A549 treated with RU486 at 1 μM for 4 hours (cell line): ENCODE results near the gene PARD6B. TPM values are rescaled to one million over a fixed set of nuclear protein-coding genes. Genes with fewer than 3 reads are reported as not detected.

ENCODE experiments used
- total RNA-seq: library from RNA; stranded (reverse); fragments of 200-300 nt; extraction: Qiagen RNA extraction; gene quantifications from 5 replicates; pipeline ENCODE4 v1.2.3, GENCODE V29; 2022; ENCODE audit warnings: low read depth

Gene PARD6B, protein sequence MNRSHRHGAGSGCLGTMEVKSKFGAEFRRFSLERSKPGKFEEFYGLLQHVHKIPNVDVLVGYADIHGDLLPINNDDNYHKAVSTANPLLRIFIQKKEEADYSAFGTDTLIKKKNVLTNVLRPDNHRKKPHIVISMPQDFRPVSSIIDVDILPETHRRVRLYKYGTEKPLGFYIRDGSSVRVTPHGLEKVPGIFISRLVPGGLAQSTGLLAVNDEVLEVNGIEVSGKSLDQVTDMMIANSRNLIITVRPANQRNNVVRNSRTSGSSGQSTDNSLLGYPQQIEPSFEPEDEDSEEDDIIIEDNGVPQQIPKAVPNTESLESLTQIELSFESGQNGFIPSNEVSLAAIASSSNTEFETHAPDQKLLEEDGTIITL
- 1.6 to 3.1 TPM (median 2.4 TPM) in 5 replicates for total RNA-seq

DNA sequence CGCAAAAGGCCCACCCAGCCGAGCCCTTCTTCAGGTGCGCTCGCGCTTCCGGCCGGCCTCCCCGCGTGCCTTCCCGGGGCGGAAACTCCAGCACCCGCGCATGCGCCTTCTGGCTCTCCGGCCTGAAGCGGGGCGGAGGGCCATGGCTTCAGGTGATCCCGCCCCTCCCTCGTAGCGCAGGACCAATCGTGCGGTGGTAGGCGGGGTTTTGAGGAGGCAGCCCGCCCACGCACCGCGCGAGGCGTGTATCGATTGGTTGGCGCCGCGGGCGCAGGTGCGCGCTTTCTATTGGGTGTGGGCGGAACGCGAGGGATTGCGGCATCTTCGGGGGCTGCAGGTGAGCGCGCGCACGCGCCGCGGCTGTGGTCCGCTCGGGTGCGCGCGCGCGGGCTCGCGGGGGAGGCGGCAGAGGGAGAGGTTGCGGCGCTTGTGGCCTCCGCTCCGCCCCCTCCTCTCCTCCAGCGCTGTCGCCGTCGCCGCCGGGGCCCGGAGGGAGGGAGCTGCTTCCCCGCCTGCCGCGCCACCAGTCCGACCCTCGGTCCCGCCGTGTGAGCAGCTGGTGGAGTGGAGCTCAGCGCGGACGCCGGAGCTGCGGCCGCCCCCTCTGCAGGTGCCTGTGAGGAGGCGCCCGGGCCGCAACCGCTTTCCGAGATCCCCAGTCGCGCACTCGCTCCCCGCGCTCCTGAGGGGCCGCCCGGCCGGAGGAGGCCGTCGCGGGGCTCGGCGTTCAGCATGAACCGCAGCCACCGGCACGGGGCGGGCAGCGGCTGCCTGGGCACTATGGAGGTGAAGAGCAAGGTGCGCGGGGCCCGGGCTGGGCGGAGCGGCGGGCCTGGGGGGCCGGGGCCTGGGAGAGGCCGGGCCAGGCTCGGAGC is at the start of gene PARD6B:
Gene PARD6B, plus strand, starts transcription at position 526 of the 875 bp plus-strand sequence. Its CDS starts 207 bp downstream, at position 733.

DNA sequence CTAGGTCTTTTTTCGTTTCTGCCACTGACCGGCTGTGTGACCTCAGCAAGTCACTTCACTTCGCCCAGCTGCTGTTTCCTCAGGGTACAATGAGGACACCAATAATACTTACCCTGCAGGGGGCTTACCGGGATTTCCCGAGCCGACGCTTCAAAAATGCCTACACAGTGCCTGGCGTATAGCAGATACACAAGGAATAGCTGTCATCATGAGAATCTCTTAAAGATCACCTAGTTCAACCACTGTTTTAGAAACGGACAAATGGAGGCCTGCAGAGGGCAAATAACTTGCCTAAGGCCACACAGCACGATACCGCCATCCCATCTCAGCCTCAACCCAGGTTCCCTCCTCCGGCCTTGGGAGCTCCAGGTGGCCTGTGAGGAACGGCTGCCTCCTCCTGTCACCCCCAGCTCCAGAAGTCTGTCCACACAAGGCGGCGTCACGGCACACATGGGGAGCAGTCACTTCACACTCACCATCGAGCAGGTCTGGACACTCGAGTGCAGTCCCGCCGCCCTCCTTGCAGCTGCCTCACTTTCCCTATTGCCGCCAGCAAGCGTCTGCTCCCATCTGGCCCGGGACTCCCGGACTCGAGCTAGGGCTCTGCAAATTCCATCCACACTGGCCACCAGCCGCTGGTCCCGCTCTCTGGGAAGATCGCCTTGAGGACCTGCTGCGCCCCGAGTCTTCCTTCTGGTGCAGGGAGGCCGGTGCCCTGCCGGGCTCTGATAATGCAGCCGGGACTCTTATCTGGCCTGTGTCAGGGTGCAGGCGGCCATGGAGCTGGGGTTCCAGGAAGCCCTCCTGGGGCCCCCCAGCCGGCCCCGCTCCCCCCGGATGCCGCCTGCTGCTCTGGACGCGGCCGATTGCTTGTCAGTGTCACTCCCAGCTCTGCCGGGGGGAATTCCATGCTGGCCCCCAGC is 40.5 kb upstream of the PARD6B start, which contains the start of gene RIPOR3:
Gene RIPOR3, minus strand, starts transcription at position 893 of the 923 bp plus-strand sequence. Its CDS starts 414 bp downstream, at position 479.

DNA sequence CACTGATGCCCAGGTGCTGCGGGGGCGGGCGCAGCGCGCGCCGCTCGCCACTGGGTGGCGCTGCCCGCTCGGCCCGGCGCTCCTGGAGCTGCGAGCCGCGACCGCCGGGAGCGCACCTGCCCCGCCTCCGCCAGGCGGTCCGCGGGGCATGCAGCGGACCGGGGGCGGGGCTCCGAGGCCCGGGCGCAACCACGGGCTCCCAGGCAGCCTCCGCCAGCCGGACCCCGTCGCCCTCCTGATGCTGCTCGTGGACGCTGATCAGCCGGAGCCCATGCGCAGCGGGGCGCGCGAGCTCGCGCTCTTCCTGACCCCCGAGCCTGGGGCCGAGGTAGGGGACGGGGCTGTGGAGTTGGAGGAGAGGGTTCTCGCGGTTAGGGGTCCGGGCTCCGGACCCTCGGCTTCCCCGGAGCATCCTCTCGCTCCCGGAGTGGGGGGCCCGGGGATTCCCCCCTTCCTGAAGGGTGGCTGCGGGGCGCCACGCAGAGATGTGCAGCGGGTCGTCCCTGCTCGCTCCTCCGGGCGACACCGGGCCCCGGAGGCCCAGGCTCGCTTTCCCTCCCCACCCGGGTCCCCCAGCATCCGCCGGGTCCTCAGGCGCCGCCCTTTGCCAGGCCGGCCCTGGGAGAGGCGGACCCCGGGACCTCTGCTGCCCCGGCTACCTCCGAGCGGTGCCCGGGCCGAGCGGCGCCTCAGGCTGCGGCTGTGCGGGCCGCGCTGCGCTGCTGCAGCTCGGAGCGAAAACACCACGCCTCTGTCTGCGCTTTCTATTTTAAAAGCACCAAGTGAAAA is 63.7 kb downstream of the PARD6B start, which contains the start of gene BCAS4:
Gene BCAS4, plus strand, starts transcription at position 216 of the 789 bp plus-strand sequence. Its CDS starts 23 bp downstream, at position 239.

Other genes starting within 250 kb of the PARD6B start
- gene PTPN1, start 221.2 kb upstream of the PARD6B start, total RNA-seq: 31.8 to 38.3 TPM (median 37.4 TPM) in 5 replicates
- 0.05 to 0.10 TPM (median 0.06 TPM) in 3 of 5 replicates, not detected in the others for gene RIPOR3, start 40.0 kb upstream of the PARD6B start, total RNA-seq
- 28.7 to 33.6 TPM (median 31.2 TPM) in 5 replicates for gene BCAS4, start 63.5 kb downstream of the PARD6B start, total RNA-seq
- 41.2 to 51.1 TPM (median 43.7 TPM) in 5 replicates for gene ADNP, start 199.9 kb downstream of the PARD6B start, total RNA-seq
- 57.9 to 107 TPM (median 75.7 TPM) in 5 replicates for gene DPM1, start 227.0 kb downstream of the PARD6B start, total RNA-seq
- gene MOCS3, start 227.2 kb downstream of the PARD6B start, total RNA-seq: 4.8 to 6.5 TPM (median 5.8 TPM) in 5 replicates